ENCODE data around the gene INPP5F. TPM values are rescaled to one million over a fixed set of nuclear protein-coding genes. Genes with fewer than 3 reads are reported as not detected.
A peak's percentile ranks its signal among the peaks of the same experiment; 100 is the strongest.

INPP5F gene
- total and polyA plus RNA-seq, 2 of the 13 experiments (the other 11 are each of a cell fraction or from before 2014, with no cell fraction given) = 12.5 to 15.7 TPM

DNA sequence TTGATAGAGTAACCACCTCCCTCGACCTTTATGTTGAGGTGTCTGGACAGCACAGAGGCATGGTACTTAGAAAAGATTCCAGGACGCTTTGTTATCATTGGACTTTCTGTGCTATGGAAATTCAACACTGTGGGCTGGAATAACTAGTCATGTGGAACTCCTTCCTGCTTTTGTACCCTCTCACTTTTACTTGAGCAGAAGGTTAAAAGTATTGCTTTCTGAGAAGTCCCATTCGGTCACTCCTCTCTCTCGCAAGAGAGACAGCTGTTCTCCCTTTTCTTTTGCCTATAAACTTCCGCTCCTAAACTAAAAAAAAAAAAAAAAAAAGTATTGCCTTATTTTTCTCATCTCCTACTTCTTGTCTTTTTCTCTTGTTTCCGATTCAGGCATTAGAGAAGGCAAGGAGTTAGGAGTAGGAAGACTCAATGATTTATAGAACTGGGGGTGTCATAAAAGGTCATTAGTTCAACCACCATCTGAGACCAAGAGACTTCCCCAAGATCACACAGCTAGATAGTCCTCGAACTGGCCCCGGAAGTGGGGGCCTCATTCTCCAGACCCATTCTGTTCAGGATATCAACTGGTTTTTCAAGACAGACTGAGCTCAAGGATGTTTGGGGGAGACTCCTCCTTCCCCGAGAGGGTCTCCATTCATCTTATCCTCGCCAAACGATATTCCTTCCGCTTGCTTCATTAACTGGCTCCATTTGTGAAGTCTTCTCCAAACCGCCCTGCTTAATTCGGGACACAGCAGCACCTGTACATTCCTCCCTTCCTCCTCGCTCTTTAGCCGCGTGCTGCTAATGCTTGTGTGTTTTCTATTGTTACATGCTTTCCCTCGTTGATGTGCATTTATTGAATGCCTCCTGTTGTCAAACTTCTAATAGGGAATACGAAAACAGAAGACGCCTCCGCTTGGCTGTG lies 995 bp upstream of the INPP5F start (continued):
- TF ChIP-seq, protein P1, sequence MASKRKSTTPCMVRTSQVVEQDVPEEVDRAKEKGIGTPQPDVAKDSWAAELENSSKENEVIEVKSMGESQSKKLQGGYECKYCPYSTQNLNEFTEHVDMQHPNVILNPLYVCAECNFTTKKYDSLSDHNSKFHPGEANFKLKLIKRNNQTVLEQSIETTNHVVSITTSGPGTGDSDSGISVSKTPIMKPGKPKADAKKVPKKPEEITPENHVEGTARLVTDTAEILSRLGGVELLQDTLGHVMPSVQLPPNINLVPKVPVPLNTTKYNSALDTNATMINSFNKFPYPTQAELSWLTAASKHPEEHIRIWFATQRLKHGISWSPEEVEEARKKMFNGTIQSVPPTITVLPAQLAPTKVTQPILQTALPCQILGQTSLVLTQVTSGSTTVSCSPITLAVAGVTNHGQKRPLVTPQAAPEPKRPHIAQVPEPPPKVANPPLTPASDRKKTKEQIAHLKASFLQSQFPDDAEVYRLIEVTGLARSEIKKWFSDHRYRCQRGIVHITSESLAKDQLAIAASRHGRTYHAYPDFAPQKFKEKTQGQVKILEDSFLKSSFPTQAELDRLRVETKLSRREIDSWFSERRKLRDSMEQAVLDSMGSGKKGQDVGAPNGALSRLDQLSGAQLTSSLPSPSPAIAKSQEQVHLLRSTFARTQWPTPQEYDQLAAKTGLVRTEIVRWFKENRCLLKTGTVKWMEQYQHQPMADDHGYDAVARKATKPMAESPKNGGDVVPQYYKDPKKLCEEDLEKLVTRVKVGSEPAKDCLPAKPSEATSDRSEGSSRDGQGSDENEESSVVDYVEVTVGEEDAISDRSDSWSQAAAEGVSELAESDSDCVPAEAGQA (IDR thresholded peaks at IDR 0.05; ENCODE audit: low read depth) = no peak
- TF ChIP-seq, protein P1 (CRISPR knock-in tag; IDR thresholded peaks at IDR 0.05; ENCODE audit: borderline replicate concordance) = 0 out of 2 replicates have a peak, but pooled peaks have one; percentile 40
- TF ChIP-seq, protein P2, sequence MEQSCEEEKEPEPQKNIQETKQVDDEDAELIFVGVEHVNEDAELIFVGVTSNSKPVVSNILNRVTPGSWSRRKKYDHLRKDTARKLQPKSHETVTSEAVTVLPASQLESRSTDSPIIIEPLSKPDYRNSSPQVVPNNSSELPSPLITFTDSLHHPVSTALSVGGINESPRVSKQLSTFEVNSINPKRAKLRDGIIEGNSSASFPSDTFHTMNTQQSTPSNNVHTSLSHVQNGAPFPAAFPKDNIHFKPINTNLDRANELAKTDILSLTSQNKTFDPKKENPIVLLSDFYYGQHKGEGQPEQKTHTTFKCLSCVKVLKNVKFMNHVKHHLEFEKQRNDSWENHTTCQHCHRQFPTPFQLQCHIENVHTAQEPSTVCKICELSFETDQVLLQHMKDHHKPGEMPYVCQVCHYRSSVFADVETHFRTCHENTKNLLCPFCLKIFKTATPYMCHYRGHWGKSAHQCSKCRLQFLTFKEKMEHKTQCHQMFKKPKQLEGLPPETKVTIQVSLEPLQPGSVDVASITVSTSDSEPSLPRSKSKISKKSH (CRISPR knock-in tag; IDR thresholded peaks at IDR 0.05; ENCODE audit: borderline replicate concordance) = no peak
